Spleen (tissue), 11 donors: Measurements from ENCODE around the gene ARHGEF28. TPM values are rescaled to one million over a fixed set of nuclear protein-coding genes. Genes with fewer than 3 reads are reported as not detected.

ENCODE experiments used
- DNase-seq: peaks from one replicate; pipeline ENCODE4 v3.0.0-alpha.2; 2020
- H3K27ac ChIP-seq, 8 donors: fragments of 200-600 bp; sonication (generic) in 7 of 8; 1 replicate in 4 of 8; 2 replicates in 4 of 8; pipeline versions ENCODE4 v1.5.0 to v1.8.0; 2016 to 2021; ENCODE audit warnings: inconsistent platforms in 4 of 8, mild to moderate bottlenecking in 4 of 8, moderate library complexity in 1 of 8
- H3K27me3 ChIP-seq, 7 donors: fragments of 200-600 bp; sonication (generic) in 6 of 7; replicated peaks in 1 of 7; 1 replicate in 4 of 7; 2 replicates in 3 of 7; pipeline versions ENCODE4 v1.5.0 to v1.8.0; 2016 to 2021; ENCODE audit warnings: inconsistent platforms in 3 of 7, mild to moderate bottlenecking in 1 of 7
- H3K36me3 ChIP-seq, 6 donors: fragments of 200-600 bp; sonication (generic) in 5 of 6; 1 replicate in 4 of 6; 2 replicates in 2 of 6; pipeline versions ENCODE4 v1.5.0 to v1.8.0; 2016 to 2021; ENCODE audit warnings: inconsistent platforms in 2 of 6
- H3K4me1 ChIP-seq, 6 donors: fragments of 200-600 bp; sonication (generic) in 5 of 6; 1 replicate in 3 of 6; 2 replicates in 3 of 6; pipeline versions ENCODE4 v1.5.0 to v1.8.0; 2016 to 2021; ENCODE audit warnings: inconsistent platforms in 3 of 6
- H3K4me3 ChIP-seq, 8 donors: fragments of 200-600 bp; sonication (generic) in 7 of 8; 1 replicate in 4 of 8; 2 replicates in 4 of 8; pipeline versions ENCODE4 v1.5.0 to v1.8.0; 2016 to 2021; ENCODE audit warnings: inconsistent platforms in 4 of 8, mild to moderate bottlenecking in 4 of 8, moderate library complexity in 2 of 8
- H3K9me3 ChIP-seq, 8 donors: fragments of 200-600 bp; sonication (generic) in 7 of 8; 1 replicate in 4 of 8; 2 replicates in 4 of 8; pipeline versions ENCODE4 v1.5.0 to v1.8.0; 2016 to 2021; ENCODE audit warnings: inconsistent platforms in 4 of 8
- POLR2A ChIP-seq, 3 donors: fragments of 450-650 bp; IDR thresholded peaks; one replicate each; pipeline ENCODE4 v1.5.1; 2017; ENCODE audit warnings: antibody characterized with exemption in 3 of 3, mild to moderate bottlenecking in 1 of 3
- POLR2AphosphoS5 ChIP-seq, 3 donors: sonication (generic); formaldehyde crosslinking; IDR thresholded peaks; one replicate each; pipeline ENCODE4 v1.5.1; 2017; ENCODE audit warnings: antibody characterized with exemption in 3 of 3
- WGBS, 5 donors: extraction: QIAGEN DNeasy Blood & Tissue Kit in 3 of 5; methylation state at CpG; one replicate each; pipeline versions ENCODE4 v1.1.5 to v1.1.7; 2013 to 2018; 5-methylcytosine and 5-hydroxymethylcytosine counted together
- intact Hi-C: fragments of 100-400 bp; cut with DNase I; formaldehyde crosslinking; loops from one replicate; pipeline ENCODE4 v1.15.0; 2023; ENCODE audit warnings: low total_unique reads
- polyA plus RNA-seq, 3 donors: library from polyadenylated mRNA; stranded (reverse); fragments of 200-250 nt; gene quantifications; one replicate each; pipeline ENCODE4 v1.2.1, GENCODE V29; 2013
- total RNA-seq, 7 donors: library from RNA; depleted of rRNA in 3 of 7; stranded (reverse); fragments of >200 nt in 3 of 7; fragmentation: NEBNext Ultra II Directional in 4 of 7; extraction: Animal tissue kit (Norgen Biotek cat#: 25700) in 4 of 7; gene quantifications; one replicate each; pipeline versions ENCODE4 v1.1.0 to v1.2.1, GENCODE V29; 2016 to 2021
- TF ChIP-seq, protein P1 (sequence below), 11 experiments: fragments of 200-600 bp in 7 of 11; fragments of 450-650 bp in 4 of 11; sonication (generic) in 4 of 11; IDR thresholded peaks in 8 of 11; conservative IDR thresholded peaks in 3 of 11; 1 replicate in 7 of 11; 2 replicates in 4 of 11; pipeline versions ENCODE4 v1.4.0 to v1.8.0; 2016 to 2021; ENCODE audit warnings: antibody characterized with exemption in 11 of 11, inconsistent platforms in 4 of 11, mild to moderate bottlenecking in 1 of 11
- donor health status: healthy with polysubstance abuse.
- donor health status: DM: no; HTN: no; CAD: no; lungs with moderate emphysema.
- donor health status: DM: no; HTN: no; CAD: no.
- donor health status: Bipolar disorder and iron deficiency.
- donor health status: healthy.
- donor health status: DM: no; HTN: no; CAD: no.
- donor health status: DM: yes; HTN: yes; CAD: no.

ARHGEF28 gene
- total and polyA plus RNA-seq, 10 donors: 0.53 to 17.5 (median 8.8) TPM

GRCh38 chr5:73735032-73735734 is 109.2 kb downstream of the ARHGEF28 start:
- no peaks in the 10 kb centered on the region for H3K4me1 ChIP-seq
- H3K9me3 ChIP-seq: no peaks in the 10 kb centered on the region
- H3K36me3 ChIP-seq: no peaks in the 10 kb centered on the region
- H3K27me3 ChIP-seq: no peaks in the 10 kb centered on the region
- no peak for DNase-seq
- intact Hi-C loops: no loop called here
- WGBS, 5 donors: 68 to 97% (median 94%) methylated on average over 4 of the region's 4 CpGs
- TF ChIP-seq, protein P1, sequence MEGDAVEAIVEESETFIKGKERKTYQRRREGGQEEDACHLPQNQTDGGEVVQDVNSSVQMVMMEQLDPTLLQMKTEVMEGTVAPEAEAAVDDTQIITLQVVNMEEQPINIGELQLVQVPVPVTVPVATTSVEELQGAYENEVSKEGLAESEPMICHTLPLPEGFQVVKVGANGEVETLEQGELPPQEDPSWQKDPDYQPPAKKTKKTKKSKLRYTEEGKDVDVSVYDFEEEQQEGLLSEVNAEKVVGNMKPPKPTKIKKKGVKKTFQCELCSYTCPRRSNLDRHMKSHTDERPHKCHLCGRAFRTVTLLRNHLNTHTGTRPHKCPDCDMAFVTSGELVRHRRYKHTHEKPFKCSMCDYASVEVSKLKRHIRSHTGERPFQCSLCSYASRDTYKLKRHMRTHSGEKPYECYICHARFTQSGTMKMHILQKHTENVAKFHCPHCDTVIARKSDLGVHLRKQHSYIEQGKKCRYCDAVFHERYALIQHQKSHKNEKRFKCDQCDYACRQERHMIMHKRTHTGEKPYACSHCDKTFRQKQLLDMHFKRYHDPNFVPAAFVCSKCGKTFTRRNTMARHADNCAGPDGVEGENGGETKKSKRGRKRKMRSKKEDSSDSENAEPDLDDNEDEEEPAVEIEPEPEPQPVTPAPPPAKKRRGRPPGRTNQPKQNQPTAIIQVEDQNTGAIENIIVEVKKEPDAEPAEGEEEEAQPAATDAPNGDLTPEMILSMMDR (IDR thresholded peaks at IDR 0.05 in 8 of 11, conservative IDR thresholded peaks at IDR 0.05 in 3 of 11): no peak
- TF ChIP-seq POLR2AphosphoS5 (IDR thresholded peaks at IDR 0.05) (no peak), POLR2A (IDR thresholded peaks at IDR 0.05) (no peak)
- H3K4me3 ChIP-seq: no peak overlapping the region
- no peak overlapping the region for H3K27ac ChIP-seq

GRCh38 chr5:73739650-73740049 is 113.7 kb downstream of the ARHGEF28 start:
- Histone ChIP-seq H3K4me1 (no peaks in the 10 kb centered on the region), H3K27me3 (no peaks in the 10 kb centered on the region), H3K27ac (no peak overlapping the region), H3K4me3 (no peak overlapping the region), H3K9me3 (no peaks in the 10 kb centered on the region), H3K36me3 (no peaks in the 10 kb centered on the region)
- no peak for TF ChIP-seq POLR2A (IDR thresholded peaks at IDR 0.05)
- no peak for TF ChIP-seq POLR2AphosphoS5 (IDR thresholded peaks at IDR 0.05)
- TF ChIP-seq, protein P1 (IDR thresholded peaks at IDR 0.05 in 8 of 11, conservative IDR thresholded peaks at IDR 0.05 in 3 of 11): no peak
- 91 to 100% (median 97%) methylated on average over 1 of the region's 1 CpG for WGBS, 5 donors
- DNase-seq: no peak
- intact Hi-C loops: no loop called here

GRCh38 chr5:73740274-73740790 is 114.3 kb downstream of the ARHGEF28 start:
- TF ChIP-seq, protein P1 (IDR thresholded peaks at IDR 0.05 in 8 of 11, conservative IDR thresholded peaks at IDR 0.05 in 3 of 11): no peak
- TF ChIP-seq POLR2A (IDR thresholded peaks at IDR 0.05): no peak
- TF ChIP-seq POLR2AphosphoS5 (IDR thresholded peaks at IDR 0.05): no peak
- WGBS, 5 donors: 65 to 72% (median 67%) methylated on average over 4 of the region's 4 CpGs

GRCh38 chr5:73743161-73743560 is 117.2 kb downstream of the ARHGEF28 start:
- Histone ChIP-seq H3K4me3 (no peak overlapping the region), H3K9me3 (peaks cover 0 to 8% (median 2%) of the 10 kb centered on the region in 8 donors), H3K27ac (no peak overlapping the region), H3K27me3 (no peaks in the 10 kb centered on the region), H3K36me3 (no peaks in the 10 kb centered on the region), H3K4me1 (peaks cover 0 to 2% (median 0%) of the 10 kb centered on the region in 6 donors)
- no peak for DNase-seq
- no peak for TF ChIP-seq POLR2A (IDR thresholded peaks at IDR 0.05)
- TF ChIP-seq, protein P1 (IDR thresholded peaks at IDR 0.05 in 8 of 11, conservative IDR thresholded peaks at IDR 0.05 in 3 of 11): no peak
- TF ChIP-seq POLR2AphosphoS5 (IDR thresholded peaks at IDR 0.05): no peak
- intact Hi-C loops: no loop called here
- 63 to 85% (median 72%) methylated on average over 2 of the region's 2 CpGs for WGBS, 5 donors

More at GRCh38 chr5:73740274-73740790, 114.3 kb downstream of the ARHGEF28 start:
- no peak overlapping the region for H3K4me3 ChIP-seq
- no peaks in the 10 kb centered on the region for H3K36me3 ChIP-seq
- intact Hi-C loops: no loop called here
- DNase-seq: no peak
- no peaks in the 10 kb centered on the region for H3K27me3 ChIP-seq
- H3K4me1 ChIP-seq: no peaks in the 10 kb centered on the region
- no peaks in the 10 kb centered on the region for H3K9me3 ChIP-seq
- no peak overlapping the region for H3K27ac ChIP-seq
